ENCODE data around the gene MRPL17.
A peak's percentile ranks its signal among the peaks of the same experiment; 100 is the strongest.

- TF ChIP-seq FOSL1 (tag; conservative IDR thresholded peaks at IDR 0.05) (no peak), YY1 (IDR thresholded peaks at IDR 0.05; ENCODE audit: borderline replicate concordance in 1 of 3, control insufficient read depth in 1 of 3, extremely low read depth in 1 of 3, insufficient read depth in 3 of 3, insufficient read length in 1 of 3, insufficient replicate concordance in 2 of 3, low read depth in 1 of 3, low read length in 2 of 3) (no peak), CBFB (CRISPR knock-in tag; IDR thresholded peaks at IDR 0.05) (no peak), ZNF121 (CRISPR knock-in tag; conservative IDR thresholded peaks at IDR 0.05) (no peak), ZNF280B (CRISPR knock-in tag; IDR thresholded peaks at IDR 0.05) (no peak), RCOR1 (IDR thresholded peaks at IDR 0.05; ENCODE audit: borderline replicate concordance in 1 of 2, low read depth in 2 of 2, low read length in 2 of 2) (no peak), EZH2 (IDR thresholded peaks at IDR 0.05; ENCODE audit: borderline replicate concordance, low read depth, low read length) (no peak), NR1H2 (CRISPR knock-in tag; IDR thresholded peaks at IDR 0.05) (no peak), PCBP2 (IDR thresholded peaks at IDR 0.05; ENCODE audit: low read depth, low read length, poor library complexity, severe bottlenecking) (no peak), ZNF354B (CRISPR knock-in tag; IDR thresholded peaks at IDR 0.05) (no peak), POLR2A (conservative IDR thresholded peaks at IDR 0.05) (no peak)
- TF ChIP-seq, protein P1, sequence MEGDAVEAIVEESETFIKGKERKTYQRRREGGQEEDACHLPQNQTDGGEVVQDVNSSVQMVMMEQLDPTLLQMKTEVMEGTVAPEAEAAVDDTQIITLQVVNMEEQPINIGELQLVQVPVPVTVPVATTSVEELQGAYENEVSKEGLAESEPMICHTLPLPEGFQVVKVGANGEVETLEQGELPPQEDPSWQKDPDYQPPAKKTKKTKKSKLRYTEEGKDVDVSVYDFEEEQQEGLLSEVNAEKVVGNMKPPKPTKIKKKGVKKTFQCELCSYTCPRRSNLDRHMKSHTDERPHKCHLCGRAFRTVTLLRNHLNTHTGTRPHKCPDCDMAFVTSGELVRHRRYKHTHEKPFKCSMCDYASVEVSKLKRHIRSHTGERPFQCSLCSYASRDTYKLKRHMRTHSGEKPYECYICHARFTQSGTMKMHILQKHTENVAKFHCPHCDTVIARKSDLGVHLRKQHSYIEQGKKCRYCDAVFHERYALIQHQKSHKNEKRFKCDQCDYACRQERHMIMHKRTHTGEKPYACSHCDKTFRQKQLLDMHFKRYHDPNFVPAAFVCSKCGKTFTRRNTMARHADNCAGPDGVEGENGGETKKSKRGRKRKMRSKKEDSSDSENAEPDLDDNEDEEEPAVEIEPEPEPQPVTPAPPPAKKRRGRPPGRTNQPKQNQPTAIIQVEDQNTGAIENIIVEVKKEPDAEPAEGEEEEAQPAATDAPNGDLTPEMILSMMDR (IDR thresholded peaks at IDR 0.05 in 2 of 3, conservative IDR thresholded peaks at IDR 0.05 in 1 of 3; ENCODE audit: insufficient read depth in 2 of 3, low read depth in 1 of 3, low read length in 3 of 3), result peak; percentile 47 to 69 (median 67); a peak in 5 of 6 replicates
- TF ChIP-seq, protein P2, sequence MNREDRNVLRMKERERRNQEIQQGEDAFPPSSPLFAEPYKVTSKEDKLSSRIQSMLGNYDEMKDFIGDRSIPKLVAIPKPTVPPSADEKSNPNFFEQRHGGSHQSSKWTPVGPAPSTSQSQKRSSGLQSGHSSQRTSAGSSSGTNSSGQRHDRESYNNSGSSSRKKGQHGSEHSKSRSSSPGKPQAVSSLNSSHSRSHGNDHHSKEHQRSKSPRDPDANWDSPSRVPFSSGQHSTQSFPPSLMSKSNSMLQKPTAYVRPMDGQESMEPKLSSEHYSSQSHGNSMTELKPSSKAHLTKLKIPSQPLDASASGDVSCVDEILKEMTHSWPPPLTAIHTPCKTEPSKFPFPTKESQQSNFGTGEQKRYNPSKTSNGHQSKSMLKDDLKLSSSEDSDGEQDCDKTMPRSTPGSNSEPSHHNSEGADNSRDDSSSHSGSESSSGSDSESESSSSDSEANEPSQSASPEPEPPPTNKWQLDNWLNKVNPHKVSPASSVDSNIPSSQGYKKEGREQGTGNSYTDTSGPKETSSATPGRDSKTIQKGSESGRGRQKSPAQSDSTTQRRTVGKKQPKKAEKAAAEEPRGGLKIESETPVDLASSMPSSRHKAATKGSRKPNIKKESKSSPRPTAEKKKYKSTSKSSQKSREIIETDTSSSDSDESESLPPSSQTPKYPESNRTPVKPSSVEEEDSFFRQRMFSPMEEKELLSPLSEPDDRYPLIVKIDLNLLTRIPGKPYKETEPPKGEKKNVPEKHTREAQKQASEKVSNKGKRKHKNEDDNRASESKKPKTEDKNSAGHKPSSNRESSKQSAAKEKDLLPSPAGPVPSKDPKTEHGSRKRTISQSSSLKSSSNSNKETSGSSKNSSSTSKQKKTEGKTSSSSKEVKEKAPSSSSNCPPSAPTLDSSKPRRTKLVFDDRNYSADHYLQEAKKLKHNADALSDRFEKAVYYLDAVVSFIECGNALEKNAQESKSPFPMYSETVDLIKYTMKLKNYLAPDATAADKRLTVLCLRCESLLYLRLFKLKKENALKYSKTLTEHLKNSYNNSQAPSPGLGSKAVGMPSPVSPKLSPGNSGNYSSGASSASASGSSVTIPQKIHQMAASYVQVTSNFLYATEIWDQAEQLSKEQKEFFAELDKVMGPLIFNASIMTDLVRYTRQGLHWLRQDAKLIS (CRISPR knock-in tag; IDR thresholded peaks at IDR 0.05), result no peak
- TF ChIP-seq, protein P3, sequence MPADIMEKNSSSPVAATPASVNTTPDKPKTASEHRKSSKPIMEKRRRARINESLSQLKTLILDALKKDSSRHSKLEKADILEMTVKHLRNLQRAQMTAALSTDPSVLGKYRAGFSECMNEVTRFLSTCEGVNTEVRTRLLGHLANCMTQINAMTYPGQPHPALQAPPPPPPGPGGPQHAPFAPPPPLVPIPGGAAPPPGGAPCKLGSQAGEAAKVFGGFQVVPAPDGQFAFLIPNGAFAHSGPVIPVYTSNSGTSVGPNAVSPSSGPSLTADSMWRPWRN (IDR thresholded peaks at IDR 0.05; ENCODE audit: low read depth), result no peak
These were observed 15.3 kb downstream of the MRPL17 start for GRCh38 chr11:6667733-6668374.

Measured in K562 (cell line).